Loucy (cell line): ENCODE measurements around the gene TOX2.

Source experiments
- EZH2phosphoT487 ChIP-seq: fragments of 200-600 bp; IDR thresholded peaks from 2 replicates; pipeline ENCODE4 v1.6.1; 2018; ENCODE audit warnings: antibody characterized with exemption, mild to moderate bottlenecking, moderate library complexity, borderline replicate concordance
- TF ChIP-seq, protein P1 (sequence below): fragments of 200-600 bp; sonication (generic); conservative IDR thresholded peaks from 2 replicates; pipeline ENCODE4 v1.5.1; 2014; ENCODE audit warnings: mild to moderate bottlenecking, antibody characterized with exemption, low read length

DNA sequence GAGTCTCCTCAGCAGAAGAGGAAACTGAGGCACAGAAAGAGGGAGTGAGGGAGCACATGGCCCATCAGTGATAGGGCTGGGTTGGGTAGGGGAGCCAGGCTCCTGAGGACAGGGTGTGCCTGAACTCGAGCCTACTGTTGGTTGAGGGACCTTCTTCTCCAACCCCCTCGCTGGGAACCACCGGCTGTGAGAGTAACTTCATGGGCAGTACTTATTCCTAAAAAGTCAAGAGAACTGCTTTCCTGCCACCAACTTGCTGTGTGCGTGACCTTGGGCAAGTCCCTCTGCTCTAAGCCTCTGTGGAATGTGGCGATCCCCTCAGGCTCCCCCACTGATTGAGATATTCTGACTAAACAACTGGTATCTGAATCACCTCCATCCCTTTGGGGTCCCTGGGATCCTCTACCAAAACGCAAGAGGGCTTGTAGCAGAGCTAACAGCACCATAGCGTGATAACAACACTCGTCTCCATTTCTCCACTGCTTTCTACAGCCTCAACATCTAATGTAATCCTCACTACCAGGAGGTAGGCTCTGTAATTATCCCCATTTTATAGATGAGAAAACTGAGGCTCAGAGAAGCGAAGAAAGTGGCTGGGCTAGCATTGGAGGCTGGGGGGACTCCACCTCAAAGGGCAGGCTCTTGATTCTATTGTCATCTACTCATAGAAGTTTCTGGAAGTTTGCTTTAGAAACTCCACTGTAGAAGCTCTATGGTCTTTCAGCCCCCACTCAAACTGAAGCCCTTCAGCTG lies 196.3 kb downstream of the TOX2 start:
- no peak for TF ChIP-seq EZH2phosphoT487
- TF ChIP-seq, protein P1, sequence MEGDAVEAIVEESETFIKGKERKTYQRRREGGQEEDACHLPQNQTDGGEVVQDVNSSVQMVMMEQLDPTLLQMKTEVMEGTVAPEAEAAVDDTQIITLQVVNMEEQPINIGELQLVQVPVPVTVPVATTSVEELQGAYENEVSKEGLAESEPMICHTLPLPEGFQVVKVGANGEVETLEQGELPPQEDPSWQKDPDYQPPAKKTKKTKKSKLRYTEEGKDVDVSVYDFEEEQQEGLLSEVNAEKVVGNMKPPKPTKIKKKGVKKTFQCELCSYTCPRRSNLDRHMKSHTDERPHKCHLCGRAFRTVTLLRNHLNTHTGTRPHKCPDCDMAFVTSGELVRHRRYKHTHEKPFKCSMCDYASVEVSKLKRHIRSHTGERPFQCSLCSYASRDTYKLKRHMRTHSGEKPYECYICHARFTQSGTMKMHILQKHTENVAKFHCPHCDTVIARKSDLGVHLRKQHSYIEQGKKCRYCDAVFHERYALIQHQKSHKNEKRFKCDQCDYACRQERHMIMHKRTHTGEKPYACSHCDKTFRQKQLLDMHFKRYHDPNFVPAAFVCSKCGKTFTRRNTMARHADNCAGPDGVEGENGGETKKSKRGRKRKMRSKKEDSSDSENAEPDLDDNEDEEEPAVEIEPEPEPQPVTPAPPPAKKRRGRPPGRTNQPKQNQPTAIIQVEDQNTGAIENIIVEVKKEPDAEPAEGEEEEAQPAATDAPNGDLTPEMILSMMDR: no peak
